ENCODE measurements around the gene MTG1.

Gene MTG1, protein sequence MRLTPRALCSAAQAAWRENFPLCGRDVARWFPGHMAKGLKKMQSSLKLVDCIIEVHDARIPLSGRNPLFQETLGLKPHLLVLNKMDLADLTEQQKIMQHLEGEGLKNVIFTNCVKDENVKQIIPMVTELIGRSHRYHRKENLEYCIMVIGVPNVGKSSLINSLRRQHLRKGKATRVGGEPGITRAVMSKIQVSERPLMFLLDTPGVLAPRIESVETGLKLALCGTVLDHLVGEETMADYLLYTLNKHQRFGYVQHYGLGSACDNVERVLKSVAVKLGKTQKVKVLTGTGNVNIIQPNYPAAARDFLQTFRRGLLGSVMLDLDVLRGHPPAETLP

DNA sequence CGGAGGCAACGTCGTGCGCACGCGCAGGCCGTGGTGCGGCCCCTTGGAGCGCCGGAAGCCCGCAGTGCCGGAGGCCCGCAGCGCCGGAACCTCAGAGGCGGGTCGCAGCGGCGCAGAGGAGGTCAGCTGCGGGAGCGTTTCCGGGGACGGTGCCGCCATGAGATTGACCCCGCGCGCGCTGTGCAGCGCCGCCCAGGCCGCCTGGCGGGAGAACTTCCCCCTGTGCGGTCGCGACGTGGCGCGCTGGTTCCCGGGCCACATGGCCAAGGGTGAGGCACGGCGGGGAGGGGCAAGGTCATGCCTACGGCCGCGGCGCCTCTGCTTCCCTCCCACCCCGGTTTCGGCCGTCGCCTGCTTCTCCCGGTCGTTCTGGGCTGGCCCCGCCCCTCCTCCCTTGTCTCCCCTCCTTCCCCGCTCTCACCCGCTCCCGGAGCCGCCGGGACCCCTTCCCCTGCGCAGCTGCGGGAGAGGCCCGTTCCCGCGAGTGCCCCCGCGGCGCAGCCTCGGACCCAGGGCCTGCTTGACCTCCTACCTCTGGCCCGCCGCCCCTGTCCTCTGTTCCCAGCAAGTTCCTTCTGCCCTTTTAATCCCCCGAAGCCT, at the start of gene MTG1:
Gene MTG1 (plus strand): TSS at position 94 of the 600 bp plus-strand sequence. CDS start 64 bp downstream, at position 158.
- DNase-seq: peak; percentile 75

DNA sequence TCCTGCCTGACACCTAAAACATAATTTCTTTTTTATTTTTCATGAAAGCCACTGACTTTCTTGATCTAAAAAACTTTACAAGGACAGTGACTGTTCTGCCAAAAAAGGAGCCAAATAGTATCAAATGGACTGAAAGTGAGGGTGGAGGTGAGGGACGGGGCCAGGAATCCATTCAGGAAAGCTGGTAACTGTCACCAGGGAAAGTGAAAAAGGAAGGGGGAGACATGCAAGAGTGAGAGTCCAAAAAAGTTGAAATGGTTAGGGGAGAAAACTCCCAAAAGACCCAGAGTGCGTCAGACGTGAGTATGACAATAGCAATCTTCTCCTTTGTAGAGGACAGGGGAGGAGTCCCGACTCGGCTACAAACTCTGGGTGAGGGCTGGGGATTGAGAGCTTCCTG, 49.7 kb upstream of the MTG1 start:
- no peak for DNase-seq

DNA sequence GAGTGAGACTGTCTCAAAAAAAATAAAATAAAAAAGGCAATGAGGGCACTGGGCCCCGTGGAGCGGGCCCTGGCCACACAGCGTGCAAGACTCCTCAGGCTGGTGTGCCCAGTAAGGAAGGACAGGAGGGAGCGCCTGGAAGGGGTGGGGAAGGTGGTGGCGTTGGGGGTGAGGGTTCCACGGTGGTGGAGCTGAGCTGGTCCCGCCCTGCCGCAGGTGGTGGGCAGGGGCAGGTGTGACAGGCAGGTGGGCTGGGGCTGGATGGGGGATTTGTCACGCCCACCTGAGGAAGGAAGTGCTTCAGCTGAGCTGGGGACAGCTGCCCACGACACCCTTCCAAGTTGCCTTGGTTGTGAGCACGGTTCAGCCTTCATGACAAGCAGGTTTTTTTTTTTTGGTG, 47.5 kb upstream of the MTG1 start:
- no peak for DNase-seq

DNA sequence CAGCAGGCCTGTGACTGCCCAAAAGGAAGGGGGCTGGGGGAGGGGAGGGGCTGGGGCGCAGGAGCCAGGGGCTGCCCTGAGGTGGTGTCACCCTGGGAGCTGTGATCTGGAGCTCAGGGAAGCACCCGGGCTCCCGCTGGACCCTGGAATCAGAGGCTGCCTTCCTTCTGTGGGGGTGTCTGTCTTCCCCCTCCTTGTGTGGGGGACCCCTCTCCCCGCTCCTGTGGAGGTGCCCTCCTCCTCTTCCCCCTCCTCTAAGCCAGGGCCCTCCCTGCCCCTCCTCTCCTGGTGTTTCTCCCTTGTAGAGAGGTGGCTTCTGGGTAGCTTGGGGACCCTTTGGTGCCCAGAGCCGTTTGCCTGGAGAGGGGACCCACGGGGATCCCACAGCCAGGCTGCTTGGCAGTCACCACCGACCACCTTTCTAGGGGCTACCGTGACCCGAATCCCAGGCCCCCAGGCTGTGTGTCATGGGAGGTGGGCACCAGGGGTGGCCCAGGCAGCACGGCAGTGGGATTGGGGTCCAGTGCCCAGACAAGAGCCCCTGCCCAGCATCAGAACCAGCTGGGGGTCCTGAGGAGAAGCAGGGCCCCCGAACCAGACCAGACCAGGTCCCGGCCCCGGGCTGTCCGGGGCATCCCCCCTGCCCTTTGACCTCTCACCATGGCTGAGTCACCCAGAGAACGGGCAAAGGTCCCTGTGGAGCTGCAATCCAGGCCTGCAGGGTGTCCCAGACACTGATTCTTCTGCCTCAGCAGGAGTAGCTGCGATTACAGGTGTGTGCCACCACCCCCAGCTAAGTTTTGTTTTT, 46.0 kb upstream of the MTG1 start:
- DNase-seq: no peak

DNA sequence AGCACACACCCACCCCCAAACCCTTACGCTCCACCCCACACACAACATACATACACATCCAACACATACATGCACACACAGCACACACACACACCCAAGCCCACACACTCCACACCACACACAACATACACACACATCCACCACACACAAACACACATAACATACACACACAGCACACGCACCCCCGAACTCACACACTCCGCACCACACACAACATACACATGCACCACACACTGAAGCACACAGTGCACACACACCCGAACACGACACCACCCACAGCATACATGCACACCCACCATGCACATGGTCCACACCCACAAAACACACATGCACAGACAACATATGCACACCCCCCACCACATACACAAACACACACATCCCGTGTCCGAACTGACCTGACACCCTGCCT, 44.8 kb upstream of the MTG1 start:
- DNase-seq: no peak

DNA sequence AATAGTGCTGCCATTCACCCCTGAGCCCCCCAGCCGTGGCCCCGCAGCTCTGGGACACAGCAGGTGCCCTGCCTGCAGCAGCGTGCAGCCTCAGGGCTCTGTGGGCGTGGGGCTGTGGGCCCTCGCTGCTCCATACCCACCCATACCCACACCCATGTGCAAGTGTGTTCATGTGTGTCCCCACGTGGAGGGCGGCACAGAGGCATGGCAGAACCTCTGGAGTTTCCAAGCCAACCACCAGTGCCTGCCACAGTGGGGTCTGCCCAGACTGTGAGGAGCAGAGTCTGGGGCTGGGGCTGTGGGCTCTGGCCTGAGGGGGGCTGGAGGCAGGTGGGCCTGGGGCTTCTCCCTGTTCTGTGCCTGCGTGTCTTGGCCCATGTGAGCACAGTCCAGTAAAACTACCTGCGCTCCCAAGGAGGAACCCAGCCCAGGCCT, 44.4 kb upstream of the MTG1 start:
- no peak for DNase-seq

DNA sequence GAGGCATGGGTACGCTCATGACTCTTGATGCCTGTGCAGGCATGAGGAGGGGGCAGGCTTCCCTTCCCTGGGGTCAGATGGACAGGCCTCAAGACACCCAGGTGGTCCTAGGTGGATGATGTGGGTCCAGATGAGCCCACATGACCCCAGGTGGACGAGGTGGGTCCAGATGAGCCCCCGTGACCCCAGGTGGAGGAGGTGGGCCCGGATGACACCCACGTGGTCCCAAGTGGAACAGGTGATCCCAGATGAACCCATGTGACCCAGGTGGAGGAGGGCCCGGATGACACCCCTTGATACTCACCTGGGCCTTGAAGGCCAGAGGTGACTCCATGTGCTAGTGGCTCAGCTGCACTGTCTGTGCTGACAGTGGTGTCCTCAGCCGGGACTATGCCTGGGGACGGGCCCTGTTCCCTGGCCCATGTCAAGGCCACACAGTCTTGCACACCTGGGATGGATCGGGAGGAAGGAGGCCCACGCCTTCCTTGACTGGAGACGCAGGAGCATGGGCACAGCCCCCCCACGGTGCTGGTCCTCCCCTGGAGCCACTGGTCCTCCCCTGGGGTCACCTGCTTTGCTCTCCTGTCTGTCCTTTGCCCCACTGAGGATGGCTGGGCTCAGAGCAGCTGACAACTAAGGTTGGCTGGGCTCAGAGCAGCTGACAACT, 43.5 kb upstream of the MTG1 start:
- no peak for DNase-seq

DNA sequence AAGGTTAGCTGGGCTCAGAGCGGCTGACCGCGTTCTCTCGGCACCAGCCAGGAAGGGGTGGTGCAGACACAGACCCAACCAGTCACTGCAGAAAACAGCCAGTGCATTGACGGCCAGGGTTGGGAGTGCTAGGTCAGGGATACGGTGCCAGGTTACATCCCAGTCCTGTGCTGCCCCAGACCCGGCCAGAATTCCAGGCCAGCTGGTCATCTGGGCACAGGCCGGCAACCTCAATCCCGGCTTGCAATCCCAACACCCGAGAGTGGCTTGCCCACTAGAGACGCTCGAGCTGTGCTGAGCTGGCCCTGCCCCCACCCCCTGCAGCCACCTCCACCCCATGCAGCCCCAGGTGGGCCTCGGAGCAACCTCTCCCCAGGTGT, 43.0 kb upstream of the MTG1 start:
- no peak for DNase-seq

DNA sequence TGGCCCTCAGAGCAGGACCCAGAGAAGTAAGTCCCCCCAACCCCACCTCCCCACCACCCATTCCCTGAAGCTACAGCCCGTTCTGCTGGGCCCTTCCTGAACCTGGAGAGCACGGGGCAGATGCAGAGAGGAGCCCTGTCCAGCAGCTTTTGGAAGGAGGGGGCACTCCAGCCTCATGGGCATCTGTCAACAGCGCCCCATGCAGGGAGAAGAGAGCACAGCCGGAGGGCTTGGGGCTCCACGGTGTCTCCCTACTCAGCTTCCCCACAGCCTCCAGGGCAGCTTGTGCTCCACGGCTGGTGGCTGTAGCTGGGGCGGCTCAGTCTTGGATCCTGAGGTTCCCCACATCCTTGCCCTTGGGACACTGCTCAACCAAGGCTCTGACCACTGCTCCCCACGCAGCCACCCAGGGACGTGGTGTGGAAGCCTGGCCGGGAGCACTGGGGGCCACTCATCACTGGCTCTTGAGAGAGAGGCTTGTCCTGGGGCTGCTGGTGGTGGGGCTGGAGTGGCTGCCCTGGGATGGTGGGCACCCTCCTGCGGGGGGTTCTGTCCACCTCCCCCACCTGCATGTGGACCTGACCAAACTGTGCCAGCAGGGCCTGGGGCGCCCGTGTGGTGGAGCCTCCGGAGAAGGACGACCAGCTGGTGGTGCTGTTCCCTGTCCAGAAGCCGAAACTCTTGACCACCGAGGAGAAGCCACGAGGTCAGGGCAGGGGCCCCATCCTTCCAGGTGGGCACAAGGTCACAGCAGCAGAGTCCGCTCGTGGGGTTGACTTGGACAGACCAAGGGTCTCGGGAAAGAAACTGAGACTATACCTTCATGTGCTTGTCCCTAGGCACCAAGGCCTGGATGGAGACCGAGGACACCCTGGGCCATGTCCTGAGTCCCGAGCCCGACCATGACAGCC, 42.3 kb upstream of the MTG1 start:
- no peak for DNase-seq

DNA sequence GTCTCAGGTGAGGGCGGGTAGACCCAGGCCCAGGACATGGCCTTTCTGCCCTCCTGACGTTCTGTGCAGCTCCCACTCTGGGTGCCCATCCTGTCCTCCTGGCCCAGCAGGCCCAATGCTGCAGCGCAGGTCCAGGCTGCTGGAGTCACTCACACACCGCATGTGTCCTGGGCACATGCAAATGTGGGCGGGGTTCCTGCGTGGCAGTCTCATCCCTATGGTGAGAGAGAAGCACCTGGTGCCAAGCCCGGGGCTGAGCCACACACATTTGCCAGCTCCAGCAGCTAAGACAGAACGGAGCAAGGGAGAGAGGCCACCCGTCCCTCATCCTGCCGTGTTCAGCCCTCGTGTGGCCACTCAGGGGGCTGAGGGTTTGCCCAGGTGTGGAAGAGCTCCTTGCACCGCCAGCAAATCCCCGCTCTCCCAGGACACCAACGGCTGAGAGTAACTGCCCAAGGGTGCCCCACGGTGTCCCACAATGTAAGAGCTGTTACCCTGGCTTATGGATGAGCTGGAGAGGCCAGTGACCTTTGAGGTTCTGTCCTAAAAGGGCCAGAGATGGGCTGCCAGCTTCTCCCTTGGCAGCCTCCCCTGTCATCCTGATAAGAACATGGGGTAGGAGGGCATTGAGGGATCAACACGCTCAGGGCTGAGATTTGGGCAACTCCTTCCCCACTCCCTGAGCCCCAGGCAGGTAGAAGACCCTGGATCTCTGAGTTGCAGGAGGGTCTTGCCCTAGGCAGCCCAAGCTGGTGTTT, 40.6 kb upstream of the MTG1 start:
- DNase-seq: no peak

DNA sequence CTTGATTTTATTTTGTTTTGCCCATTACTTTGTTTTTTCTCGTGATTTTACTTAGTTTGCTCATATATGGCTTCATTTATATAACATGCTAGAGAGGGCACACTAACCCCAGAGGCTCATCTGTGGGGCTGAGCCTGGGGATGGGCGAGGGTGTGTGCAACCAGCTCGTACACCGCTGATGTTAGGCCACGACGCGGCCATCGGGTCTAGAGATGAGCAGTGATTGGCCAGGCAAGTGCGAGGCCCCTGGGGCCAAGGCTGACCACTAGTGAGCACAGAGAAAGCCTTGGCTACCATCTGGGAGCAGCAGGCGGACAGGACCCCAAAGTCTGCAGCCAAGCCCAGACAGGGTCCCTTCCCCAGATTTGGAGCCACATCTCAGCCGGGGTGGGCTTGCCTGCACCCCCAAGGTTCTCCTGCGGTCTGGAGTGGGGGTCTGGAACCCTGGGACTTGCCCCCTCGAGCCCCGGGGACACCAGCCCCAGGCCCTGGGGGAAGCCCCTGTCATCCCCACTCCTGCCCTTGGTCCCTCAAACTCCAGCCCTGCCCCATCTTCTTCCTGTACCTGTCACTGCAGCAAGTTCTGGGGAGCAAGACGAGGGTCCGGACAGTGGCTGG, 39.9 kb upstream of the MTG1 start:
- DNase-seq: no peak

DNA sequence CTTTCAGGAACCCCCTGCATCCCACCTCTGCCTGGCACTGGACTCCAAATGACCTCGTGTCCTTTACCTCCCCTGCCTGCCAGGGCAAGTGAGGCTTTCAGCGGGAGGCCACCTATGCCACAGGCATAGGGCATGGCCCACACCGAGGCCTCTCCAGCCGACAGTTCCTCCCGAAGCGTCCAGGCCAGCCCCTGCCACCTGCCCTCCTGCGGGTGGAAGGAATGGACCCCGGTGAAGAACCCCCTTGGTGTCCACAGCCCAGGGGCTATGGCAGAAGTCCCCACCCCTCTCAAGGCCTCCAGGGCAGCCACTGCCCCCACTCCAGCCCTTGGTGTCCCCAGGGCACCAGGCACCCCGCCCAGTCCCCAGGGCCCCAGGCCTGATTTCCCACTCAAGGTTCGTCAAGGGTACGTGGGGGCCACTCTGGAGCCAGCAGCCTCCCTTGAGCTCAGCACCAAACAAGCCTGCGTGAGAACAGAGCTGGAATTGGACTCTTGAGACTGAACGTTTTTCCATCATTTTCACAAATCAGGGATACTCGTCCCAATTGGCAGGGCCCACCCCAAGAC, 39.2 kb upstream of the MTG1 start:
- no peak for DNase-seq

DNA sequence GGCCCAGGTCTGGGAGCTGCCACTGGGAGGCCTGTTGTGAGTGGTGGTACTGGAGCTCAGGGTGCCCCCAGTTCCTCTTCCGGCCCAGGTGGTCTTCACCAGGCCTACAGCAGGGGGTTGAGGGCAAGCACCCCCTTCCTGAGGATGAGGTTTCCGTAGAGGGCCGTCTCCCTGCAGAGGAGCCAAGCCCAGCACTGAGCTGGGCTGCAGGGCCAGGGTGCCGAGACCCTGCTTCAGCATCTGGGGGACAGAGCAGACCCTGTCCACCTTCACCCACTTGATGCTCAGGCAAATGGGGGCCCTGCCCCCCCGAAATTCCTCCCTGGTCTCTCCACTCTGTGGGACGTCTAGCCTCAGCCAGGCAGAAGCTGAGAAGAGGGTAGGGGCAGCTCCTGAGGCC, 38.7 kb upstream of the MTG1 start:
- no peak for DNase-seq

DNA sequence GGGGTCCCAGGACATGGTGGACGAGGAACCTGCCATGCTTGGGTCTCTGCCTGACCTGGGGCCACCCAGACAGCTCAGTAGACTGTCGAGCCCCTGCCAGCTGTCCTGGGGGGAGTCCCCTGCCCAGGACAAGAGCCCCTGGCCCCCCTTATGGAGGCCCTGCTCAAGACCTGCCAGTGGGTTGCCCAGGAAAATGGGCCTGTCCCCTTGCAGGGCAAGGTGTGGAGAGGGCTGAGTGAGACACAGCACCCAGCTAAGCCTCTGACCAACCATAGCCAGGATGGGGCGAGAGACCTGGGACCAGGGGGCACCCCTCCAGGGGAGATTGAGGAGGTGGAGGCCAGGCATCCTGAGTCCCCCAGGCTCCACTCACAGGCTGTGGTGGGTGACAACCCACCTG, 38.0 kb upstream of the MTG1 start:
- no peak for DNase-seq

DNA sequence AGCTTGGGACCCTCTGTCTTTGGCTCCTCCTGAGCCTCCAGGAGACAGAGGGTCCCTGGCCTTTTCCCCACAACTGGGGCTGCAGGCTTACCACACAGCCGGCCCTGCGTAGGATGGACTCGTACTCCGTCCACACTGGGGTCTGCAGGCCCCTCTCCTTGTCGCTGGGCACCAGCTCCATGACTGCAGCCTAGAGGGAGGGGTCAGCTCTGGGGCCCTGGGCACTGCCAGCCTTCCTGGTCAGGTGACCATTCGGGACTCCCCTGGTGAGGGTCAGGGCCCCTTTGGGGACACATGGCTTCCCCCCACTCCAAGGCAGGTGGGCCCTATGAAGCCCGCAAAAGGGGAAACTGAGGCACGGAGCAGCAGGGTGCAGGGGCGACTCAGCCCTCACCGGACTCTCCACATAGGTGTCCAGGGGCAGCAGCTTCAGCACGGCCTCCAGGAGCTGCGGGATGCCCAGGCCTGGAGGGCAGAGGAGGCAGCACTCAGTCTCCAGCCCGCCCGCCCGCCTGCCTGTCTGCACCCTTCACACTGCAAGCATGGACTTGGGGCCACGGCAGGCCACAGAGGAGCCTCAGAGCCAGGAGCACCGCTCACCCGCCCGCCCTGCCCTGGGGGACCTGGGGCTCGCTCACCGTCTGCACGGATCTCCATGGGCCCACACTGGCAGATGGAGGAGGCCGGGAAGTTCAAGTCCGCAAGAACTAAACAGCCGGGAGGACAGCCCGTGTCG, 37.2 kb upstream of the MTG1 start:
- DNase-seq: no peak

DNA sequence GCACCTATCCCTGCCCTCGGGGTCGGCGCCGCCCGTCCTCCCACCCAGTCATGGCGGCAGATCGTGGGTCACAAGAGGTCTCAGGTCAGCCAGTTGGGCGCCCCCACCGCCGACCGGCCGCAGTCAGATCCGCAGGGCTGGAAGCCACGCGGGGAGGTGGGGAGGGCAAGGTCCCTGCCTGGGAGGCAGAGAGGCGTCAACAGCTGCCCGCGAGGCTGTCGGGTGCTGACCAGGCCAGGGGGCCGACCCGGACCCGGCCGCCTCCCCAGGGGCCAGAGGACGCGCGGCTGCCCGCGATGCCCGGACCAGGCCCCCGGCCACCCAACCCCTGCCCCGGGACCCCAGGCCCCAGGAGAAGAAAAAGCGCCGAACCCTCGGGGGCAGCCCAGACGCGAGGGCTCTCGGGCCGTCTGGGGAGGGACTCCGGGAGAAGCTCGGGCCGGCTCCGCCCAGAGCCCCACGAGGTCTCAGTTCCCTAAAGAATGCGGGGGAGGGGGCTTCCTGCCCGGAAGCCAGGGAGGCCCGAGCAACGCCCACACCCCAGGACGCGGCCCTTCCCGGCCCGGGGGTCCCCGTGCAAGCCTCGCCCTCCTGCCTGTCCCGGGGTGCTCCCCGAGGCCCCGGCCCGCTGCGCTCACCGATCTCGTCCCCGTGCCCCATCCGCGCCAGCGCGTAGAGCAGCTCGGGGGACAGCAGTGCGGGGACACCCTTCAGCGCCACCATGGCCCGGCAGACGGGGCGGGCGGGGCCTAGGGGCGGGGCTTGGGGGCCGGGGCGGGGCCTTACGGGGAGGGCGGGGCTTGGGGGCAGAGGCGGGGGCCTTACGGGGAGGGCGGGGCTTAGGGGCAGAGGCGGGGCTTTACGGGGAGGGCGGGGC, 36.4 kb upstream of the MTG1 start, which contains the start of gene FUOM:
Gene FUOM (minus strand): TSS at position 735 of the 877 bp plus-strand sequence. CDS start 12 bp downstream, at position 723.
- DNase-seq: no peak

DNA sequence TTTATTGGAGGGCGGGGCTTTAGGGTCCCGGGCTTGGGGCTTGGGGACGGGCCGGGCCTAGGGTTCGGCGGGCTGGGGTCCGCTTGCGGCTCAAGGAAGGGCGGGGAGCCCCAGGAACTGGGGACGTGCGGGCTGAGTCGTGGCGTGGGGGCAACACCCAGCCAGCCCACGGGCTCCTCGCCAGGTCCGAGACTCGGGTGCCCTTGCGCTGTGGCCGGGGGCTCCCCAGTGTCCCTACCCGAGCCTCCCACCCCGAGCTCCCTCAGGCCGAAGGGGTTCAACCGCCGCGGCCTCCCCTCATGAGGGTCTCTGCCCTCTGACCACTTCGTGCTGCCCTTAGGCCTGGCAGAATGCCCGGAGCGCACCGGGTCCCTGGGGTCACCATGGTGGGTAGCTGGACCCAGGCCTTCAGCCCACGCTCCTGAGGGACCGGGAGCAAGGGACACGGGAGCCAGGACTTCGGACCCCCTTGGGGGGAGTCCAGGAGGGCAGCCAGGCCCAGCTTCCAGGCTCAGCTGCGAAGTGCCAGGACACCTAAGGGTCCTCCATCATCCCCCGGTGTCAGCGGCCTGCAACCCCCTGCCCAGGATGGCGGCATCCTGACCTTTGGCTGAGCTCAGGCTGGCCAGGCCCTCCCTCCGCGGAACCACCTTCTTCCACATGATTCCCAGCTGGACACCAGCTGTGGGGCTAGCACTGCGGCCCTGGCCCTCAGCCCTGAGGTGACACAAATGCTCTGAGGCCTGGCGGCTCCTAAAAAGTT, 35.6 kb upstream of the MTG1 start:
- no peak for DNase-seq

DNA sequence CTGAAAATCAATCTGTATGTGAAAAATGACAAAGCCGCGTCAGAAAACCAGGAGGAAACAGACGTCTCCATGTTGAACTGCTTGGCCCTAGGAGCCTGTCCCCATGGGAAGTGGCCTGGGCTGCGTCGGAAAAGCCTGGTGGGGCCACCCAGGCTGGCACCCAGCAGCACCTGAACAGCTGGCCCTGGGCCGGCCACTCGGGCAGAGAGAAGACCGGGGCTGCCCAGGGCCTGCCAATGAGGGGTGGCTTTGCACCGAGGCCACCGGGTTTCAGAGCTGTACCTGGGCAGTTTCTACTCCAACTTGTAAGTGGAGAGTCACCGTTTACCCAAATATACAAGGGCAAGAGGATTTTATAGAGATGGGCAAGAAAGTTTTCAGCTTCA, 35.0 kb upstream of the MTG1 start:
- no peak for DNase-seq

Measured in NCI-H748 treated with DMSO at 0.1 percent for 48 hours (cell line).